HEK293 (cell line): ENCODE measurements around the gene NT5C2.

Source experiments
- CTCF ChIA-PET: fragments of 350-600 bp; formaldehyde crosslinking; extraction: SDS; loops from one replicate; lab custom pipeline; 2021; ENCODE audit warnings: antibody characterized with exemption; lab: Yijun Ruan, JAX
- POLR2A ChIA-PET: fragments of 300-600 bp; formaldehyde crosslinking; extraction: SDS; loops from one replicate; lab custom pipeline; 2020; ENCODE audit warnings: antibody characterized with exemption, inconsistent platforms; lab: Yijun Ruan, JAX
- H3K27ac ChIP-seq: fragments of 200-500 bp; sonication (Bioruptor generic); 2 replicates; pipeline ENCODE4 v1.5.1; 2014; ENCODE audit warnings: low read depth, low read length, control low read depth, inconsistent platforms; ENCODE audit errors: extremely low read depth
- H3K36me3 ChIP-seq, 2 experiments: fragments of 200-500 bp in 1 of 2; sonication (Bioruptor generic) in 1 of 2; 1 replicate in 1 of 2; 2 replicates in 1 of 2; pipeline ENCODE4 v1.5.1; 2014 to 2017; ENCODE audit warnings: inconsistent platforms in 2 of 2, low read length in 2 of 2; ENCODE audit not compliant: control insufficient read depth in 2 of 2, insufficient read depth in 1 of 2
- H3K4me1 ChIP-seq: fragments of 200-500 bp; sonication (Bioruptor generic); 2 replicates; pipeline ENCODE4 v1.5.1; 2014; ENCODE audit warnings: mild to moderate bottlenecking, low read length, inconsistent platforms; ENCODE audit not compliant: control insufficient read depth, insufficient read depth
- H3K4me3 ChIP-seq: 2 replicates; pipeline ENCODE4 v1.5.1; 2011; ENCODE audit warnings: low read depth, mild to moderate bottlenecking, control low read depth, low read length, moderate library complexity
- H3K9me3 ChIP-seq: fragments of 200-500 bp; sonication (Bioruptor generic); 2 replicates; pipeline ENCODE4 v1.5.1; 2014; ENCODE audit warnings: low read depth, low read length, inconsistent platforms; ENCODE audit not compliant: control insufficient read depth, insufficient read depth
- BCL6B ChIP-seq: fragments of 450-650 bp; formaldehyde crosslinking; IDR thresholded peaks from 2 replicates; pipeline ENCODE4 v1.5.1; 2017; ENCODE audit warnings: missing biosample characterization, missing genetic modification characterization
- EGR2 ChIP-seq: fragments of 450-650 bp; formaldehyde crosslinking; IDR thresholded peaks from 2 replicates; pipeline ENCODE4 v1.5.1; 2016; ENCODE audit warnings: low read depth, missing biosample characterization, missing genetic modification characterization
- KLF8 ChIP-seq: fragments of 450-650 bp; formaldehyde crosslinking; IDR thresholded peaks from 2 replicates; pipeline ENCODE4 v1.5.1; 2016; ENCODE audit warnings: missing biosample characterization, missing genetic modification characterization
- MYNN ChIP-seq: fragments of 450-650 bp; formaldehyde crosslinking; IDR thresholded peaks from 2 replicates; pipeline ENCODE4 v1.5.1; 2016; ENCODE audit warnings: missing biosample characterization, missing genetic modification characterization, borderline replicate concordance
- SCRT1 ChIP-seq: fragments of 450-650 bp; formaldehyde crosslinking; IDR thresholded peaks from 2 replicates; pipeline ENCODE4 v1.5.1; 2016; ENCODE audit warnings: missing biosample characterization, missing genetic modification characterization, borderline replicate concordance
- ZBTB1 ChIP-seq: fragments of 450-650 bp; formaldehyde crosslinking; IDR thresholded peaks from 2 replicates; pipeline ENCODE4 v1.5.1; 2016; ENCODE audit warnings: missing biosample characterization, missing genetic modification characterization
- ZBTB26 ChIP-seq: fragments of 450-650 bp; formaldehyde crosslinking; optimal IDR thresholded peaks from 2 replicates; pipeline ENCODE3; 2016; ENCODE audit warnings: missing biosample characterization, mild to moderate bottlenecking, missing genetic modification characterization
- ZBTB49 ChIP-seq: fragments of 450-650 bp; formaldehyde crosslinking; IDR thresholded peaks from 2 replicates; pipeline ENCODE4 v1.5.1; 2016; ENCODE audit warnings: missing biosample characterization, missing genetic modification characterization, low read depth
- ZBTB6 ChIP-seq: fragments of 450-650 bp; formaldehyde crosslinking; IDR thresholded peaks from 2 replicates; pipeline ENCODE4 v1.5.1; 2017; ENCODE audit warnings: missing biosample characterization, missing genetic modification characterization
- ZNF155 ChIP-seq: fragments of 450-650 bp; formaldehyde crosslinking; IDR thresholded peaks from 2 replicates; pipeline ENCODE4 v1.5.1; 2016; ENCODE audit warnings: missing biosample characterization, missing genetic modification characterization
- ZNF16 ChIP-seq: fragments of 450-650 bp; formaldehyde crosslinking; IDR thresholded peaks from 2 replicates; pipeline ENCODE4 v1.5.1; 2016; ENCODE audit warnings: low read depth, missing biosample characterization, missing genetic modification characterization
- ZNF350 ChIP-seq: fragments of 450-650 bp; formaldehyde crosslinking; IDR thresholded peaks from 2 replicates; pipeline ENCODE4 v1.5.0; 2017; ENCODE audit warnings: missing biosample characterization, mild to moderate bottlenecking, missing genetic modification characterization
- ZNF398 ChIP-seq: fragments of 450-650 bp; formaldehyde crosslinking; IDR thresholded peaks from 2 replicates; pipeline ENCODE4 v1.5.1; 2017; ENCODE audit warnings: missing biosample characterization, missing genetic modification characterization
- ZNF473 ChIP-seq: fragments of 450-650 bp; formaldehyde crosslinking; IDR thresholded peaks from 2 replicates; pipeline ENCODE4 v1.5.1; 2017; ENCODE audit warnings: missing biosample characterization, missing genetic modification characterization
- ZNF624 ChIP-seq: fragments of 450-650 bp; formaldehyde crosslinking; IDR thresholded peaks from 2 replicates; pipeline ENCODE4 v1.5.1; 2017; ENCODE audit warnings: missing biosample characterization, missing genetic modification characterization
- ZNF768 ChIP-seq: fragments of 450-650 bp; formaldehyde crosslinking; IDR thresholded peaks from 2 replicates; pipeline ENCODE4 v1.5.1; 2018; ENCODE audit warnings: missing biosample characterization, mild to moderate bottlenecking, missing genetic modification characterization
- ZSCAN18 ChIP-seq: fragments of 450-650 bp; formaldehyde crosslinking; IDR thresholded peaks from 2 replicates; pipeline ENCODE4 v1.5.1; 2016; ENCODE audit warnings: missing biosample characterization, missing genetic modification characterization
- ZSCAN5A ChIP-seq: fragments of 450-650 bp; formaldehyde crosslinking; IDR thresholded peaks from 2 replicates; pipeline ENCODE4 v1.5.1; 2016; ENCODE audit warnings: missing biosample characterization, missing genetic modification characterization

Gene NT5C2

GRCh38 chr10:103080891-103081581 is 112.0 kb downstream of the NT5C2 start:
- CTCF ChIA-PET = interaction anchor here (0.6 to 2.5 kb wide), 4 partner anchors 11 to 567 kb away, joined by 3 to 9 read pairs (median 6); no protein-coding TSS in a partner anchor
- H3K27ac ChIP-seq = no peak overlapping the region
- no peaks in the 10 kb centered on the region for H3K9me3 ChIP-seq
- no peaks in the 10 kb centered on the region for H3K4me1 ChIP-seq
- no peak overlapping the region for H3K4me3 ChIP-seq
- H3K36me3 ChIP-seq = peaks cover 0 to 67% of the 10 kb centered on the region in 2 experiments; a peak in 2 of 3 replicates
- TF ChIP-seq BCL6B (tag by site-specific recombination) = no peak
- TF ChIP-seq ZNF768 (tag by site-specific recombination) = no peak
- no peak for TF ChIP-seq ZNF398
- no peak for TF ChIP-seq MYNN (tag by site-specific recombination)
- TF ChIP-seq ZNF350 (tag by site-specific recombination) = no peak
- TF ChIP-seq SCRT1 (tag by site-specific recombination) = no peak
- TF ChIP-seq ZBTB1 = no peak
- no peak for TF ChIP-seq ZSCAN5A
- TF ChIP-seq KLF8 (tag by site-specific recombination) = no peak
- no peak for TF ChIP-seq EGR2 (tag by site-specific recombination)
- TF ChIP-seq ZNF155 (tag by site-specific recombination) = no peak
- TF ChIP-seq ZSCAN18 = no peak
- TF ChIP-seq ZNF16 (tag by site-specific recombination) = no peak
- TF ChIP-seq ZBTB49 (tag by site-specific recombination) = no peak
- TF ChIP-seq ZNF624 (tag by site-specific recombination) = no peak
- no peak for TF ChIP-seq ZBTB6
- TF ChIP-seq ZNF473 (tag by site-specific recombination) = no peak
- TF ChIP-seq ZBTB26 (tag by site-specific recombination) = no peak
- TF ChIP-seq, all 188 proteins: peak for 0
- POLR2A ChIA-PET = no interaction called here
